Measurements from ENCODE around the gene FREY1.
A peak's percentile ranks its signal among the peaks of the same experiment; 100 is the strongest.

The FREY1 gene

DNA sequence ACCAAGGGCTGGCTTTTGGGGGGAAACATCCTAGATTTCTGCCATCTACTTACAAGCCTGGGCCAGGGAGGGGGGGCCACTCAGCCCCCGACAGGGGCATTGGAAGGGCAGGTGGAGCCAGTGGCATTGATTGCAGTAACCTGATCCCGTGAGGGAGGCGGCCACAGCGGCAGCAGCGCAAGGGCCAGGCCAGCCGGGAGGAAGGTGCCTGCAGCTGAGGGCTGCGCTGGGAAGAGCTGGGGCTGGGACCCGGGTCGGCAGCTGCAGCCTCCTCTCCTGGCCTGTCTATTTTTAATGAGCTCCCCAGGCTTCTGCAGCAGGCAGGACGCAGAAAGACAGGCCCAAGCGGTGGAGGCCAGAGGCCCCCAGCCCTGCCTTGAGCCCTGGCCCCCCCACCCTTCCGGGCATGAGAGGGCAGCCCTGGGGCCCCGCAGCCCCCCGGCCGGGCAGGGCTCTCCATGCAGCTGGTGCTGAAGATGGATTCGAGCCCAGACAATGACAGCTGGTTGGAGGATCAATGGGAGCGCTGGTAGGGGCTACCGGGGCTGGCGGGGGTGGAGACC, 10.6 kb downstream of the FREY1 start:
- Mint-ChIP-seq H3K9me3 (no peaks in the 10 kb centered on the region), H3K36me3 (no peaks in the 10 kb centered on the region), H3K4me1 (peaks cover 17% of the 10 kb centered on the region), H3K27me3 (peaks cover 68% of the 10 kb centered on the region), H3K27ac (no peak overlapping the region), H3K4me3 (no peak overlapping the region)
- no peak for ATAC-seq

DNA sequence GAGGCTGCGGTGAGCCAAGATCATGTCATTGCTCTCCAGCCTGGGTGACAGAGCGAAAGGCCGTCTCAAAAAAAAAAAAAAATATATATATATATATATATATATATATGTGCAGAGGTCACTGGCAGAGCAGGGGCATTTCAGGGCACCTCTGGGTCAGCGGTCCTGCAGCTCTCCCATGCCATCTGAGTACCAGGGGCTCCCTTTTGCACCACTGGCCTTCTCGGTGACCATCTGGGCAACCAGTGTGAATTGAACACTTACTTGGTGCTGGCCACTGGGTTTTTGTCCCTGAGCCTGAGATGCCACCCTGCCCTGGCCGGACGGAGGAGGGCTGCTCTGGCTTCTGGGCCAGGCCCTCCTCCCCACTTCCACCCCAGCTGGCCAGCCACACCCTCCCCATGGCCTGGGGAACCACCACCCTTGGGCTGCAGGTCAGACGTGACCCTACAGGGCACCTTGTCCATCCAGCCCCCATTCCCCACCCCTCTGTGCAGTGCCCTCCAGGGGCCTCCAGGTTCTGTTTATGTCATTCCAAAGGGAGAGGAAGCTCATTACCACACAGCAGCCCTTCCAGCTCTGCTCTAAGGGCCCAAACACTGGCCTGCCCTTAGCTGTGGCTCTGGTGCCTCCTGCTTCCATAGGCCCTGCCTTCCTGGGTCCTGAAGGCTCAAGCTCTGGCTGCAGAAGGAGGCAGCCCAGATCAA, 11.4 kb downstream of the FREY1 start:
- no peak for ATAC-seq
- Mint-ChIP-seq H3K27me3 (peaks cover 65% of the 10 kb centered on the region), H3K4me1 (peaks cover 14% of the 10 kb centered on the region), H3K4me3 (no peak overlapping the region), H3K27ac (no peak overlapping the region), H3K9me3 (no peaks in the 10 kb centered on the region), H3K36me3 (no peaks in the 10 kb centered on the region)

DNA sequence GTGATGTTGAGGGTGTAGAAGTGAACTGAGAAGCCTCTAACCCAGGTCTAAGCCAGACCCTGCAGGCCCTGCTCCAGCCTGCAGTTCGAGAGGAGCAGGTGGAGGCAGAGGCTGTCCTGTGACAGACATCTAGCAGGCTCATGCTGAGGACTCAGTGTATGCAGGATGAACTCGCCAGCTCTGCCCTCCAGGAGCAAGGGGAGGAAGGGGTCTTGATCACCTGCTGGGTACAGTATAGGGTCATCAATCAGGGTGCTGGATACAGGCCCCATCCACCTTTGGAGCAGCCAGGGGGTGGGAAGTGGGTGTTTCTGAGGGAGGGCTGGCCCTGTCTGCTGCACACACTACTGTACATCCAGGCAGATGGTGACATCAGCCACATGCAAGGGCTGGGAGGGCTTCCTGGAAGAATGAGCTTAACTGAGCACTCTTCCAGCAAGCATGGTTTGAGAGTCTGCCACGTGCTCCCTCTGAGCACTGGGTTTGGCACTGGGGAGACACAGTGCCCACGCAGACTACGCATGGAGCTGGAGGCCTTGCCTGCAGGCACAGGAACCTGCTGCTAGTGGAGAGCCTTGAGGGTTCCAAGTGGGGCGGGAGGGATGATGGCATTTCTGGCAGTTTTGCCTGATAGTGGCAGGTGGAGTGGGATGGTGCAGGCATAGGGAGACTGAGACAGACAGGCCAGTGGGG, 12.4 kb downstream of the FREY1 start:
- ATAC-seq = no peak
- Mint-ChIP-seq H3K4me3 (no peak overlapping the region), H3K4me1 (peaks cover 11% of the 10 kb centered on the region), H3K36me3 (peaks cover 4% of the 10 kb centered on the region), H3K9me3 (no peaks in the 10 kb centered on the region), H3K27ac (no peak overlapping the region), H3K27me3 (peaks cover 70% of the 10 kb centered on the region)

DNA sequence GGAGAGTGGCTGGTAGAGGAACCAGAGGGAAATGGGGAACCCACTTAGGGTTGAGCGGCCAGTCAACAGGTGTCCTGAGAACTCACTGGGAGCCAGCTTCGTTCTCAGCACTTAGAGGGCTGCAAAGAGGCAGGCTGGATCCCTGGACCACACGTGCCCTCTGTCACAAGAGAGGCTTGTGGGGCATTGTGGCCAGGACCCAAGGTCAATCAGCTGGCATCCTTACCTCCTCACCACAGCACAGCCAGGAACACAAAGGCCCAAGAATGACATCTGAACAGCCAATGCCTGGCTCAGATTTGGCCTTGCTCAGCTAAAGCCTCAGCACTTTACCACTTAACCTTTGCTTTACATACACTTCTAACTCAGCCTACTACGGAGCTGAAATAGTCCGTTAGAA, 14.2 kb downstream of the FREY1 start:
- H3K27ac Mint-ChIP-seq = no peak overlapping the region
- ATAC-seq = no peak
- no peak overlapping the region for H3K4me3 Mint-ChIP-seq
- peaks cover 60% of the 10 kb centered on the region for H3K27me3 Mint-ChIP-seq
- no peaks in the 10 kb centered on the region for H3K9me3 Mint-ChIP-seq
- H3K4me1 Mint-ChIP-seq = no peaks in the 10 kb centered on the region
- peaks cover 4% of the 10 kb centered on the region for H3K36me3 Mint-ChIP-seq

DNA sequence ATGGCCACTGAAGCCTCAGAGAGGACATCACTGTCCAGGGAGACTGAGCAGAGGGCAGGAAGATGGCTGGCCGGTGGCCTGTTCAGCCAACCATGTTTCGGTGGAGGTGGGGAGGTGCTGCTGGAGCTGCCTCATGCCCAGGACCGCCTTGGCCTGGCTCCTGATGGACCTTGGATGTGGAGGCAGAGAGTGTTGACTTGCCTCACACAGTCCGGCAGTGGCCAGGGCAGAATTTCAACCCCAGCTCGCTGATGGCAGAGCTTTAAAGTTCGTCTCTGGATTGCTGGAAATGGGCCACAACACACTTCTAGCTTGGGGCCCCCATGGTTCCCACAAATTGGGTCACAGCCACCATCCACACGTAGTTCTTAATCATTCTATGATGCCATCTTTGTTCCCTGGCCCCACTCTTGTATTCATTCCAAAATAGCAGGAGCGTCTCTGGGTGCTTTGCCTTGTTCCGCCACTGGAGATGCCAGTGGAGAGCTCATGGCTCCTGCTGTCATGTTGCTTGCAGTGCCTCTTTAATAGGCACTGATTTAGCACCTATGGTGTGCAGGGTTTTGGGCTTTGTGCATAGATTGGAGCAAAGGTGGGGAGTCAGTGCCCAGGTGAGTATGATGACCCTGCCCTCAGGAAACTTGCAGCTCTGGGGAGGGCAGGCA, 16.1 kb downstream of the FREY1 start:
- peaks cover 4% of the 10 kb centered on the region for H3K36me3 Mint-ChIP-seq
- H3K27ac Mint-ChIP-seq = no peak overlapping the region
- H3K4me3 Mint-ChIP-seq = no peak overlapping the region
- H3K4me1 Mint-ChIP-seq = no peaks in the 10 kb centered on the region
- no peaks in the 10 kb centered on the region for H3K9me3 Mint-ChIP-seq
- H3K27me3 Mint-ChIP-seq = peaks cover 43% of the 10 kb centered on the region
- no peak for ATAC-seq

DNA sequence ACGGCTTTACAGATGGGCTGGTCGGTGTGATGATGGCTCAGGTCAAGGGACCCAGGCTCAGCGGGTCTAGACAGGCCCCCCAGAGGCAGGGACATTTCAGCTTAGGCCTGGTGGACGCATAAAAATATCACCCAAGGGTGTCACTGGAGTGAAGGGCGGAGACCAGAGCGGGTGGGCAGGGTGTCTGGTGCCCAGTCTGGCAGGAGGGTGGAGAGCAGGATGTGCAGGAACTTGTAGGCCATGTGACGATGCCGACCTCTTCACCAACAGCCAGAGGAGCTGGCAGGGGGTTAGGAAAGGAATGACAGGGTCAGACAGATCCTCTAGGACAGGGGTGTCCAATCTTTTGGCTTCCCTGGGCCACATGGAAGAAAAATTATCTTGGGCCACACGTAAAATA, 17.1 kb downstream of the FREY1 start:
- no peak for ATAC-seq
- Mint-ChIP-seq H3K4me3 (no peak overlapping the region), H3K27ac (no peak overlapping the region), H3K27me3 (peaks cover 33% of the 10 kb centered on the region), H3K36me3 (peaks cover 4% of the 10 kb centered on the region), H3K9me3 (no peaks in the 10 kb centered on the region), H3K4me1 (peaks cover 5% of the 10 kb centered on the region)

DNA sequence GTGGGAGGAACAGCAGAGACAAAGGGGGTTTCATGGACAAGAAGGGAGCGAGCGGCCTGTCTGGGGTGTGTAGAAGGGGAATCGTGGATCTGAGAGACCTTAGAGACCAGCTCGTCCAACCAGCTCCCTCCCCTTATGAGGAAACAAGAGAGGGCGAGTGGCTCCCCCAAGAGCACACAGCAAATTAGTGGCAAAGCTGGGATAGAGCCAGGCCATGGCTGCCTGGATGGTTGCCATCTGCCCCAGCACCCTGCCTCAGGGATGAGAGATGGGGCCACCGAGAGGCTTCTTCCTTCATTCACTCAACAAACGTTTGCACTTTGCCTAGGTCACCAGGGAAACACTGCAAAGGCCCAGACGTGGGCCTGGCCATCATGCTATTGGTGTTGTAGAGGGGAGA, 17.5 kb downstream of the FREY1 start:
- H3K27me3 Mint-ChIP-seq = peaks cover 29% of the 10 kb centered on the region
- no peak overlapping the region for H3K4me3 Mint-ChIP-seq
- H3K27ac Mint-ChIP-seq = no peak overlapping the region
- peaks cover 4% of the 10 kb centered on the region for H3K36me3 Mint-ChIP-seq
- peaks cover 9% of the 10 kb centered on the region for H3K4me1 Mint-ChIP-seq
- no peaks in the 10 kb centered on the region for H3K9me3 Mint-ChIP-seq
- ATAC-seq = no peak

DNA sequence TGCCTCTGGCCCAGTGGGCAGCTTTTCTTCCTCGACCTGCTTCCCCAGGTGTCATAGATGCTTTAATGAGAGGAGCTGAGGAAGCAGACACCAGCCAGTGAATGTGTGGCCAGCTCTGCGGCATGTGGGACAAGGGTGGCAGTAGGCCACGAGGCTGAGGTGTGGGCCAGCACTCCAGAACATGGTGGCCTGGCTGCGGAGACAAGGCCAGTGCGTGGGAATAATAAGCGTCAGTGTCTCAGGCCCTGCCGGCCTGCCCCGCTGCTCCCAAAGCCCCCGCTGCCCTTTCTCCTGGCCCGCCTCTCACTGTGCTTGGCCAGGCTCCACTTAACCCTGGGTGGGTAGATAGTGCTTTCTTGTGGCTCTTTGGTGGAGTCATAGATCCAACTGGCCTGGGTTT, 19.5 kb downstream of the FREY1 start:
- Mint-ChIP-seq H3K27ac (no peak overlapping the region), H3K27me3 (peaks cover 15% of the 10 kb centered on the region), H3K4me1 (peaks cover 15% of the 10 kb centered on the region), H3K36me3 (peaks cover 10% of the 10 kb centered on the region), H3K9me3 (no peaks in the 10 kb centered on the region), H3K4me3 (no peak overlapping the region)
- ATAC-seq = no peak

DNA sequence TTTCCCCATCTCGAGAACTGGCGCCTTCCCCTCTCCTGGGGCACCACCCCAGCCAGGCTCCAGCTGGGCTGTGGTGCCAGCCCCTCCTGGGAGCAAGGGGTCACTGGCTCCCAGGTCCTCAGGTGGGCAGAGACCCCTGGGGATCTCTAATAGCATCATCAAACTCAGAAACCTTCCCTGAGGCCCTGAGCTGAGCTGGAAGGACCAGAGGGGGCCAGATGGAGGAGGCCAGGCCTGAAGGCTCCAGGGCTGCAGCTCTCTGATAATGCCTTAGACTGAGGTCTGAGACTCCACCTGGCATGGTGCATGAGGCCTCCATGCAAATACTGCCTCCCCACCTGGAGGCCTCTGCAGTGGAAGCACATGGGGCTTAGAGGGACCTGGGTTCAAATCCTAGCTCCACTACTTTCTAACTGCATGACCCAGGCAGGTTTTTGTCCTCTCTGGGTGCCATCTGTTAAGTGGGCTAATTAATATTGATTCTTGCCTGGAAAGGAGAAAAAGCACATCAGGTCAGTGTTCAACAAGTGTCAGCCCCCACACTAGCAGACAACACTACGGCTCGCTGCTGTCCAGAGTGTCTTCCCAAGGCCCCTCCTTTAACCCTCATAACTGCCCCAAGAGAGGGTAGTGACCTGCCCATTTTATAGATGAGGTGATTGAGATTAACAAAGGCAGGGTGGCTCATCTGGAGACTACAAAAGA, 20.1 kb downstream of the FREY1 start:
- no peak for ATAC-seq
- Mint-ChIP-seq H3K4me3 (peak overlapping the region; percentile 8), H3K4me1 (peaks cover 15% of the 10 kb centered on the region), H3K27me3 (peaks cover 15% of the 10 kb centered on the region), H3K27ac (no peak overlapping the region), H3K9me3 (no peaks in the 10 kb centered on the region), H3K36me3 (peaks cover 16% of the 10 kb centered on the region)

DNA sequence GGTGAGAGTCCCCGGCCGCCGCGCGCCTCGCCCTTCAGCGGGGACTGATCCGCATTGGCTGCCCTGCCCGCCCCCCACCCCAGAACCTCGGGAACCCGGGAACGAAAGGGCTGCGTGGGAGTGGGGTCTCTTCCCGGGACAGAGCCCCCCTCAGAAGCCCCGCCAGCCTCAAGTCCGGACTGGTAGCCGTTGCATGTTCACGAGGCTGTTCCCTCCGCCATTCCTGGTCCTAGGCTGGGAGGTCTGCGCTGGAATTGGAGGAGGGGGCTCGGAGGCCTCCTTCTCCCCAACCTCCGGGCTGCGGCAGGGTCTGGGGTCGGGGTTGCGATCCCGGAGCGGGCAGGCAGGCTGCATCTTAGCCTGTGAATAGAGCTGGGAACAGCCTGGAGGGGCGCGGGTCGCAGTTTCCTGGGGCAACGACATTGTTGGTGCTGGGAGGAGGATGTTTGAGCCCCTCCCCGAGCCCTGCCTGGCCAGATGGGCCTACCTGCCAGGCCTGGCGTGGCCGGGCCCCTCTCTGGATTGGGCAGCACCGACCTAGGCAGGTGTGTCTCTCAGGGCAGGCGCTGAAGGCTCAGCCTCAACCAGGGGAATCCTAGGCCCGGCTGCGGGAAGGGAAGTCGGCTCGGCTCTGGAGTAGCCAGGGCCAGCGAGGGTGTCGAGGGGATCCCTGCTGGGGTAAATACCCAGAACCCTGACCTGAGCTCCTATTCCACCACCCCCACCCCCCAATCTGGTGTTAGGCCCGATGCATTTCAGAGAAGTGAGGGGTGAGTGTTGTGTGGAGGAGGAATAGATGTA, 20.9 kb downstream of the FREY1 start:
- H3K36me3 Mint-ChIP-seq = peaks cover 24% of the 10 kb centered on the region
- peaks cover 15% of the 10 kb centered on the region for H3K4me1 Mint-ChIP-seq
- ATAC-seq = no peak
- no peaks in the 10 kb centered on the region for H3K9me3 Mint-ChIP-seq
- peaks cover 15% of the 10 kb centered on the region for H3K27me3 Mint-ChIP-seq
- H3K27ac Mint-ChIP-seq = no peak overlapping the region
- H3K4me3 Mint-ChIP-seq = peak overlapping the region; percentile 8

DNA sequence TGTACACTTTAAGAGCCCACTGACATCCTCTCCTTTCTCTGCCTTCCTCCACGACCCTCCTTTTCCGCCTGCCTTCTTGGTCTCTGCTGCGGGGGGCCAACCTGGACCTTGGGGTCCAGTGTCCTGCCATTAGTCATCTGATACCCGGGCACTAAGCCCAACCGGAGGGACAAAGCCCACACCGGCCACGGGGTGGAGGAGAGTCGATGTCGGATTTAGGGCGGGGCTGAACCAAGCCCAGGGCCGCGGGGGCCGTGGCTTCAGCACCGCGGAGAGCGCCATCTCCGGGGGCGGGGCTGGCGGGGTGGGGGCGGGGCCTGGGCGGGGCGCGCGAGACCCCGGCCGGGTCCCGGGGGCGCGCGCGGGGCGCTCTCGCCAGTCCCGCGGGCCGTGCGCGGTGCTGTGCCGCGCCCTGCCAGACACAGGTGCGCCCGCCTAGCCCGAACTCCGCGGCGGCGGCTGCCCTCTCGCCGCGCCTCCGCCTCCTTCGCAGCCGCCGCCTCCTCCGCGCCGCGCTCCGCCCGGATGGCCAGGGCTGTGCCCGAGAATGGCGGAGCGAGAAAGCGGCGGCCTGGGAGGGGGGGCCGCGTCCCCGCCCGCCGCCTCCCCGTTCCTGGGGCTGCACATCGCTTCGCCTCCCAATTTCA, 21.7 kb downstream of the FREY1 start, which contains the start of gene MAPK8IP1:
TSS of gene MAPK8IP1 (plus strand) at position 378 of the 647 bp plus-strand sequence. CDS start at position 548, 170 bp downstream.
- peak; percentile 84 for ATAC-seq
- peaks cover 31% of the 10 kb centered on the region for H3K36me3 Mint-ChIP-seq
- peaks cover 15% of the 10 kb centered on the region for H3K4me1 Mint-ChIP-seq
- H3K27ac Mint-ChIP-seq = no peak within 1 kb of the TSS
- peaks cover 11% of the 10 kb centered on the region for H3K27me3 Mint-ChIP-seq
- peak within 1 kb of the TSS; percentile 79 for H3K4me3 Mint-ChIP-seq
- no peaks in the 10 kb centered on the region for H3K9me3 Mint-ChIP-seq

DNA sequence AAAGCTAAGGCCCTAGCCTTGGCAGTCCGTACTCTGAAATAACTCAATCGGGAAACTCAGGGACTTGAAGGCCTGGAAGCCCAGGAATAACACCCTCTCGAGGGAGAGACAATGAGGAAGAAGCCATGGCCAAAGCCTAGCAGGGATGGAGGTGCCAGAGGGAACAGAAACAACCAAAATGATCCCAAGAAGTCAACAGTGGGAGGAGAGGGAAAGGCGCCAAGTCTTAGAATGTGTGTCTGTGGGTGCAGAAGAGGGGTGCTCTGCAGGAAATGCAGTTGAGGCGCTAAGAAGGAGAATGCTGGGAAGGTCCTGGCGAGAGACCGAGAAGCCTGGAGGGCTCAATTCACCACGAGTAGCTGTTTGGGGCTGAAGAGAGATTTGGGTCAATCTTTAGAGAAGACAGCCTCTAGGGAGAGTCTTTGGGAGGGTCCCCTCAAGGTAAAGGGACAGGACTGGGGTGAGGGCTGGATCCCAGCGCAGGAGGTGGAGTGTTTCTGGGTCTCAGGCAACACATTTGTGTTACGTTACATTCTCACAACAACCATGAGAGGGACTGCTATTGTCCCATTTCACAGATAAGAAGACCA, 22.4 kb downstream of the FREY1 start:
- no peaks in the 10 kb centered on the region for H3K9me3 Mint-ChIP-seq
- peak overlapping the region; percentile 79 for H3K4me3 Mint-ChIP-seq
- no peak for ATAC-seq
- H3K4me1 Mint-ChIP-seq = peaks cover 15% of the 10 kb centered on the region
- H3K36me3 Mint-ChIP-seq = peaks cover 35% of the 10 kb centered on the region
- H3K27me3 Mint-ChIP-seq = peaks cover 4% of the 10 kb centered on the region
- H3K27ac Mint-ChIP-seq = no peak overlapping the region

DNA sequence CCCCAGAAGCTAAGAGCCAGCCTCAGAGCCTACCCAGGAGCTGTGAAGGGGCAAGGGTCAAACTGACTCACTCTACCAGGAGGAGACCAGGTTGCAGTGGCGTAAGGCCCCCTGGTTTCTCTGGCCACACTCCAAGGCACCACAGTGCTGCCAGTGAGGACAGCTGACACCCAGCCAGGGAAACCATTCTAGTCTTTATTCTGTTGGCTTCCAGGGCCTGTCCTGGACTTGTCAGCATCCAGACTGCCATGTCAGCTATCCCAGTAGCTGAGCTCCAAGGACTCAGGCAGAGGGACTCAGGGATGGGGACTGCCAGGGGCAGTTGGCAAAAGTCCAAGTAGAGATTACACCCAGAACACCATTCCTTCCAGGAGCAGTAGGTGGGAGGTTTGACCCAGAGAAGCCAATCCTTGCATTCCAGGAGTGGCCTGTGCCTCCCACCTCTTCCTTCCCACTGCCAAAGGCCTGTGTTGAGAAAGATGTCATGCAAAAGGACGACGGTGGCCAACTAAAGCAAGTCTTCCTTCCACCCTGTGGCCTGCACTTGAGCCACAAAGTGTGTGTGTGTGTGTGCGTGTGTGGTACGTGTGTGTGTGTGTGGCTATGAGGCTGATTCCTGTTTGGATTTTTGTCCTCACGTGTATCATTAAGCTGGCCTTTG, 25.2 kb downstream of the FREY1 start:
- Mint-ChIP-seq H3K4me3 (no peak overlapping the region), H3K27me3 (no peaks in the 10 kb centered on the region), H3K9me3 (no peaks in the 10 kb centered on the region), H3K27ac (no peak overlapping the region), H3K36me3 (peaks cover 55% of the 10 kb centered on the region), H3K4me1 (peaks cover 15% of the 10 kb centered on the region)
- no peak for ATAC-seq

Measured in stimulated activated memory B cell treated with anti-CD40 and anti-IgM and Interleukin-4, amounts not matched to agents 10 μg/mL and 1 μg/mL and 100 μg/mL, for 72 hours (primary cell).